ENCODE measurements around the gene ASAH2. TPM values are rescaled to one million over a fixed set of nuclear protein-coding genes. Genes with fewer than 3 reads are reported as not detected.

The ASAH2 gene
- total RNA-seq, 1 experiment from 2014 or later: 10.7 TPM

- TF ChIP-seq MAX (IDR thresholded peaks at IDR 0.05) (no peak), EGR1 (IDR thresholded peaks at IDR 0.05; ENCODE audit: low read depth) (no peak), SRF (IDR thresholded peaks at IDR 0.05; ENCODE audit: low read depth) (no peak), TCF7L2 (IDR thresholded peaks at IDR 0.05; ENCODE audit: borderline replicate concordance, extremely low read depth, insufficient read depth, insufficient read length) (no peak), RAD21 (IDR thresholded peaks at IDR 0.05; ENCODE audit: low read depth) (no peak), REST (IDR thresholded peaks at IDR 0.05; ENCODE audit: low read depth) (no peak), CEBPB (IDR thresholded peaks at IDR 0.05; ENCODE audit: low read depth) (no peak)
- H3K9ac ChIP-seq (ENCODE audit: low read length): no peak overlapping the region
- DNase-seq (ENCODE audit: low read depth, low spot score): no peak
- ChIA-PET POLR2A (no interaction called here), CTCF (no interaction called here), RAD21 (ENCODE audit: low non-redundant PET in 1 of 2, low total read pairs in 2 of 2, uncharacterized antibody in 2 of 2, unreplicated experiment in 2 of 2) (no interaction called here)
- H3K79me2 ChIP-seq (ENCODE audit: insufficient read depth, low read length): no peaks in the 10 kb centered on the region
- no peaks in the 10 kb centered on the region for H4K20me1 ChIP-seq (ENCODE audit: insufficient read depth)
- H3K36me3 ChIP-seq (ENCODE audit: control insufficient read depth in 1 of 2, insufficient read depth in 2 of 2, low read length in 2 of 2): no peaks in the 10 kb centered on the region
- H3K4me1 ChIP-seq (ENCODE audit: control insufficient read depth in 1 of 2, insufficient read depth in 2 of 2, low read length in 2 of 2): no peaks in the 10 kb centered on the region
- no peaks in the 10 kb centered on the region for H3K9me3 ChIP-seq (ENCODE audit: control insufficient read depth in 1 of 2, insufficient read depth in 1 of 2, low read depth in 1 of 2, low read length in 2 of 2)
- no peak overlapping the region for H3K4me2 ChIP-seq (ENCODE audit: low read length)
- no peak overlapping the region for H2AFZ ChIP-seq (ENCODE audit: low read depth, low read length, poor library complexity, severe bottlenecking)
- H3K9me2 ChIP-seq (ENCODE audit: insufficient read depth): no peaks in the 10 kb centered on the region
- intact Hi-C loops (cut with micrococcal nuclease): no loop called here
- no peak for ATAC-seq
- no peaks in the 10 kb centered on the region for H3K27me3 ChIP-seq (ENCODE audit: insufficient read depth, low read length)
- no TSS peak for BruUV-seq (replicated peaks)
- H3K4me3 ChIP-seq (replicated peaks in 1 of 2; ENCODE audit: low read depth in 1 of 2, low read length in 2 of 2): no peak overlapping the region
- no peak overlapping the region for H3K27ac ChIP-seq (ENCODE audit: low read depth, low read length)
These were observed 32.1 kb downstream of the ASAH2 start for GRCh38 chr10:50219200-50219599.

- RAD21 ChIA-PET (ENCODE audit: low non-redundant PET in 1 of 2, low total read pairs in 2 of 2, uncharacterized antibody in 2 of 2, unreplicated experiment in 2 of 2): no interaction called here
- H3K36me3 ChIP-seq (ENCODE audit: control insufficient read depth in 1 of 2, insufficient read depth in 2 of 2, low read length in 2 of 2): no peaks in the 10 kb centered on the region
- H3K9ac ChIP-seq (ENCODE audit: low read length): no peak overlapping the region
- H3K9me3 ChIP-seq (ENCODE audit: control insufficient read depth in 1 of 2, insufficient read depth in 1 of 2, low read depth in 1 of 2, low read length in 2 of 2): no peaks in the 10 kb centered on the region
- DNase-seq (ENCODE audit: low read depth, low spot score) (no peak), ATAC-seq (no peak)
- H3K4me2 ChIP-seq (ENCODE audit: low read length): no peak overlapping the region
- no peaks in the 10 kb centered on the region for H3K4me1 ChIP-seq (ENCODE audit: control insufficient read depth in 1 of 2, insufficient read depth in 2 of 2, low read length in 2 of 2)
- CTCF ChIA-PET: no interaction called here
- H3K27me3 ChIP-seq (ENCODE audit: insufficient read depth, low read length): no peaks in the 10 kb centered on the region
- H3K4me3 ChIP-seq (replicated peaks in 1 of 2; ENCODE audit: low read depth in 1 of 2, low read length in 2 of 2): no peak overlapping the region
- H3K27ac ChIP-seq (ENCODE audit: low read depth, low read length): no peak overlapping the region
- intact Hi-C loops (cut with micrococcal nuclease): no loop called here
- H3K79me2 ChIP-seq (ENCODE audit: insufficient read depth, low read length): no peaks in the 10 kb centered on the region
- H4K20me1 ChIP-seq (ENCODE audit: insufficient read depth): no peaks in the 10 kb centered on the region
- H3K9me2 ChIP-seq (ENCODE audit: insufficient read depth): no peaks in the 10 kb centered on the region
- POLR2A ChIA-PET: no interaction called here
- no TSS peak for BruUV-seq (replicated peaks)
- H2AFZ ChIP-seq (ENCODE audit: low read depth, low read length, poor library complexity, severe bottlenecking): no peak overlapping the region
- TF ChIP-seq ZBTB33 (IDR thresholded peaks at IDR 0.05; ENCODE audit: extremely low read depth, insufficient replicate concordance, low read length) (no peak), SRF (IDR thresholded peaks at IDR 0.05; ENCODE audit: low read depth) (no peak), RAD21 (IDR thresholded peaks at IDR 0.05; ENCODE audit: low read depth) (no peak), ZNF274 (IDR thresholded peaks at IDR 0.05; ENCODE audit: low read depth, low read length) (no peak), CBX3 (IDR thresholded peaks at IDR 0.05; ENCODE audit: low read depth) (no peak), POLR2A (IDR thresholded peaks at IDR 0.05; ENCODE audit: borderline replicate concordance, extremely low read depth, insufficient read depth, insufficient read length) (no peak), REST (IDR thresholded peaks at IDR 0.05; ENCODE audit: low read depth) (no peak)
These were observed 34.4 kb downstream of the ASAH2 start for GRCh38 chr10:50216894-50217293.

Measured in HCT116 (cell line).